Fibroblast of the aortic adventitia (primary cell): ENCODE results near the gene CNOT4. TPM values are rescaled to one million over a fixed set of nuclear protein-coding genes. Genes with fewer than 3 reads are reported as not detected.
"Not testable (repeated sequence)": the region's sequence is repeated elsewhere in the genome, so short reads cannot be mapped to it uniquely, and the experiment has no call there.

Experiments used
- DNase-seq: peaks from one replicate; pipeline ENCODE4 v3.0.0-alpha.2; 2010; ENCODE audit warnings: low read depth
- H3K4me3 ChIP-seq: 2 replicates; pipeline ENCODE4 v1.5.1; 2011; ENCODE audit warnings: low read depth, mild to moderate bottlenecking, control low read depth, low read length, moderate library complexity
- CTCF ChIP-seq: IDR thresholded peaks from 2 replicates; pipeline ENCODE4 v1.5.1; 2011; ENCODE audit warnings: mild to moderate bottlenecking, low read length, control low read depth, inconsistent platforms; ENCODE audit not compliant: insufficient read depth
- total RNA-seq: library from RNA; depleted of rRNA; stranded (reverse); fragments of >200 nt; gene quantifications from 2 replicates; pipeline ENCODE4 v1.2.3, GENCODE V29; 2012; ENCODE audit warnings: low replicate concordance

CNOT4 gene
- total RNA-seq, 1 donor: 21.1 TPM

DNA sequence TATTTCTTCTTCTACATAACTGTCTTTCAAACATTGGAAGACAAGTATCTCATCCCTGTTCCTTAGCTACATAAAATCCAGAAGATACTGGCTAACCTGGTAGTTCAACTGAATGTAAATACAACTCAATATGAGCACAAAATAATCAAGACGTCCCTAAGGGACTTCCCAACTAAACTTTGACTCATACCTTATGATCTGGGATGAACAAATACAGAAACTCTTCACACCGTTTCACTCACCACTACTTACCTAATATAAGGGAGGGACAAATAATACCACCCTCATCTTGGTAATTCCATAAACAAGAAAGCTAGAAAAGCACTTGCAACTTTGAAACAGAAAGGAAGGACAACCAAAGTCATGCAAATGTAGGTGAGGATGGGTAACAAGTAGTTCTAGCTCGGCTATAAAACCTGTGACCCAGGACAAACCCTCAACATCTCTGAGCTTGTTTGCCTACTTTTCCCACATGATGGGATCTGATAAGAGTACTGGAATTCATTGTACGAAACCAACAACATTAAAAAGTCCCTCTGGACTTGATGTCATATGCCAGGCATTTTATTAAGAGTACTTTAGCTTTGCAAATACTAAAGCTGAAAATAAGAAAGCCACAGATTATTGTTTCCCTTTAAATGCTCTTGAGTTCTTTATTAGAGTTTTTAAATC is 154.4 kb downstream of the CNOT4 start:
- no peak for DNase-seq
- TF ChIP-seq CTCF: no peak
- H3K4me3 ChIP-seq: no peak overlapping the region

DNA sequence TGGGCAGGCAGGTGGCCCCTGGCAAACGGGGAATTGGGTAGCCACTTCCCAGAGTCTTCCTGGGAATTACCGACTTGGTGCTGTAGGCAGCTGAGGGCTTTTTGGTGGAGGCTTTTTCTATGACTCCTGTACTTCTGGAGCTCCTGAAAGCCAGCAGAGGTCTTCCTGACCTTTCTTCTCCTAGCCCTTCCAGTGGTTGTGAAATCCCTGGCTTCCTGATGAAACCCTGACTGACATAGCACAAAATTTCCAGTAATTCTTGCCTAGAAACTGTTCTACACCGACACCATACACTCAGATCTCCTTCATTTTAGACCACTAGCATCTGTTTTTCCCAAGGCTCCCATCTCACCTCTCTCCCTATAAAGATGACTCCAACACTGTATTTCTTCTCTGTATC is 156.1 kb downstream of the CNOT4 start:
- TF ChIP-seq CTCF: no peak
- no peak overlapping the region for H3K4me3 ChIP-seq
- DNase-seq: peak; percentile 16

DNA sequence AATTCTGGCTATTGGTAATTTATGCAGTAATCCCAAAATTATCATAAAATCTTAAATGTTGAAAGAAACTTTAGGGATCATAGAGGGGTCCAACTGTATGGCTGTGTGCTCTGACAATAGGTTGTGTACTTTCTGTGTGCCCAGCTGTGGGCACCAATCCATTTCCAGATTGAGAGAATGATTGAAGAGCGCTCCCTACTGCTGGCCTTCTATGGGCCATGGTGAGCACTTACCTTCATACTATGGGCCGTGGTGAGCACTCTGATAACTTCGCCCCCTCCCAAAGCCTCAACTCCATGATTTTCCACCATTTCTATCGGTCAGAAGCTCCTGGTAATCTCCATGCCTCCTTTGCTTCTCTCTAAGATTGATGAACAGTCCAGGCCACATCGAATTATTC is 157.6 kb downstream of the CNOT4 start:
- TF ChIP-seq CTCF: no peak
- DNase-seq: no peak
- H3K4me3 ChIP-seq: no peak overlapping the region

GRCh38 chr7:135351070-135351469 is 158.8 kb downstream of the CNOT4 start:
- DNase-seq, H3K4me3 ChIP-seq: not testable (repeated sequence)

DNA sequence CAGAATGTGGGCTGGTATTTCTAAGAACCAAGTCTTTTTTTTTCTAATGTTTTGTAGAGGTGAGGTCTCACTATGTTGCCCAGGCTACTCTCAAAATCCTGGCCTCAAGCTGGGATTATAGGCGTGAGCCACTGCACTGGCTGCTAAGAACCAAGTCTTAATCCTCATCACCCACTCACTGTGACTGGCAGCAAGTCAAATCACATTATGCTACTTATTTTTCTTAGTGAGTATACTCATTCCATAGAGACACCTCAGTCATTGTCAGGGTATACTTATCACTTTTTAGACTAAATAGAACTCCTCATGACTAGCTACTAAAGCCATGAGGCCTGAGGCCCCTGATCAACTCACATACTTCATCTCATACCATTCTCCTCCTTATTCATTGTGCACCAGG is 160.2 kb downstream of the CNOT4 start:
- peak; percentile 41 for DNase-seq
- no peak for TF ChIP-seq CTCF
- no peak overlapping the region for H3K4me3 ChIP-seq

GRCh38 chr7:135348493-135348892 is 161.4 kb downstream of the CNOT4 start:
- no peak for TF ChIP-seq CTCF
- no peak for DNase-seq
- no peak overlapping the region for H3K4me3 ChIP-seq

DNA sequence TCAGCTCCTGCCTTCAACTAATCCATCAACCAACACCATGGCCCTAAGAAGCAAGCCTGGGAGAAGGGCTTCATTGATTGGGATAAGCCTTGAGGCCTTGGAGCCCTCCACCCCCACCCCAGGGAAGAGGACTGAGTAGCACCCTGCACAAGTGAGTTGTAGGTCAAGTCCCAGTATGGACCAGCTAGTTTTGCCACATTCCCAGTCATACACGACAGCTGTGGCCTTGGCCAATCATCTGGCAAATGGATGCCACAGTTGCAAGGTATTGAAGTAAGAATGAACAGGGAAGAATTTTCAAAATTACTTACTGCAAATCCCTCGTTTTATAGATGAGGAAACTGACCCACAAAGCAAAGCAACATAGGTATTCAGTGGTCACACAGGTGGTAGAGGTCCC is 166.5 kb downstream of the CNOT4 start:
- DNase-seq: no peak
- no peak overlapping the region for H3K4me3 ChIP-seq
- no peak for TF ChIP-seq CTCF
